Karpas-422 (cell line): ENCODE results near the gene ZFYVE28. TPM values are rescaled to one million over a fixed set of nuclear protein-coding genes. Genes with fewer than 3 reads are reported as not detected.

Experiments
- DNase-seq: peaks from one replicate; pipeline ENCODE4 v3.0.0-alpha.2; 2015
- H2AFZ ChIP-seq: fragments of 200-600 bp; sonication (generic); 2 replicates; pipeline ENCODE4 v1.6.1; 2014; ENCODE audit warnings: antibody characterized with exemption, low read length, mixed read lengths
- H3K27ac ChIP-seq: fragments of 200-600 bp; sonication (generic); 2 replicates; pipeline ENCODE4 v1.5.1; 2014; ENCODE audit warnings: mild to moderate bottlenecking, low read length, moderate library complexity
- H3K27me3 ChIP-seq: fragments of 200-600 bp; sonication (generic); 2 replicates; pipeline ENCODE4 v1.6.1; 2014; ENCODE audit warnings: low read length, mixed read lengths
- H3K36me3 ChIP-seq: fragments of 200-600 bp; sonication (generic); 2 replicates; pipeline ENCODE4 v1.6.1; 2014; ENCODE audit warnings: low read length, mixed read lengths; ENCODE audit not compliant: insufficient read depth
- H3K4me1 ChIP-seq: fragments of 200-600 bp; sonication (generic); 2 replicates; pipeline ENCODE4 v1.6.1; 2014; ENCODE audit warnings: mild to moderate bottlenecking, low read length, mixed read lengths
- H3K4me2 ChIP-seq: fragments of 200-600 bp; sonication (generic); 2 replicates; pipeline ENCODE4 v1.6.1; 2014; ENCODE audit warnings: low read length, low read depth, mild to moderate bottlenecking; ENCODE audit not compliant: poor library complexity, severe bottlenecking
- H3K4me3 ChIP-seq: fragments of 200-600 bp; sonication (generic); 2 replicates; pipeline ENCODE4 v1.5.1; 2014; ENCODE audit warnings: mild to moderate bottlenecking, antibody characterized with exemption, low read length, mixed read lengths
- H3K79me2 ChIP-seq: fragments of 200-600 bp; sonication (generic); 2 replicates; pipeline ENCODE4 v1.6.1; 2014; ENCODE audit warnings: mild to moderate bottlenecking, low read length, mixed read lengths
- H3K9ac ChIP-seq: fragments of 200-600 bp; sonication (generic); 2 replicates; pipeline ENCODE4 v1.6.0; 2014; ENCODE audit warnings: low read length
- H3K9me2 ChIP-seq: fragments of 200-600 bp; sonication (generic), shearing (Covaris generic); replicated peaks from 2 replicates; pipeline ENCODE4 v1.6.0; 2014; ENCODE audit warnings: mild to moderate bottlenecking, low read length, moderate library complexity; ENCODE audit not compliant: insufficient read depth
- H3K9me3 ChIP-seq: fragments of 300-700, 200-600 bp; sonication (generic); 2 replicates; pipeline ENCODE4 v1.6.1; 2014; ENCODE audit warnings: low read length, mixed read lengths
- H4K20me1 ChIP-seq: fragments of 200-600 bp; sonication (generic); 2 replicates; pipeline ENCODE4 v1.6.1; 2014; ENCODE audit warnings: mild to moderate bottlenecking, antibody characterized with exemption, low read length, low read depth; ENCODE audit not compliant: insufficient read depth
- total RNA-seq: library from RNA; depleted of rRNA; stranded (reverse); fragments of >200 nt; shearing (Covaris generic); gene quantifications from 2 replicates; pipeline ENCODE4 v1.2.3, GENCODE V29; 2014; ENCODE audit warnings: low replicate concordance

The ZFYVE28 gene
- total RNA-seq, 1 experiment from 2014 or later, result 2.0 TPM

- no peaks in the 10 kb centered on the region for H3K27me3 ChIP-seq
- no peak overlapping the region for H3K9ac ChIP-seq
- H3K27ac ChIP-seq, result no peak overlapping the region
- no peaks in the 10 kb centered on the region for H3K9me3 ChIP-seq
- DNase-seq, result no peak
- H4K20me1 ChIP-seq, result no peaks in the 10 kb centered on the region
- peaks cover 15% of the 10 kb centered on the region for H3K4me1 ChIP-seq
- H3K4me2 ChIP-seq, result no peak overlapping the region
- H3K79me2 ChIP-seq, result no peaks in the 10 kb centered on the region
- H3K4me3 ChIP-seq, result no peak overlapping the region
- no peaks in the 10 kb centered on the region for H3K9me2 ChIP-seq
- no peak overlapping the region for H2AFZ ChIP-seq
- no peaks in the 10 kb centered on the region for H3K36me3 ChIP-seq
These were observed 100.0 kb downstream of the ZFYVE28 start for GRCh38 chr4:2318476-2318875.

GRCh38 chr4:2313366-2313765 is 105.1 kb downstream of the ZFYVE28 start:
- H3K9ac ChIP-seq, result no peak overlapping the region
- H2AFZ ChIP-seq, result no peak overlapping the region
- peaks cover 10% of the 10 kb centered on the region for H3K4me1 ChIP-seq
- no peak for DNase-seq
- H3K36me3 ChIP-seq, result no peaks in the 10 kb centered on the region
- H3K79me2 ChIP-seq, result no peaks in the 10 kb centered on the region
- no peak overlapping the region for H3K4me2 ChIP-seq
- no peak overlapping the region for H3K4me3 ChIP-seq
- no peaks in the 10 kb centered on the region for H4K20me1 ChIP-seq
- no peaks in the 10 kb centered on the region for H3K27me3 ChIP-seq
- no peaks in the 10 kb centered on the region for H3K9me2 ChIP-seq
- H3K27ac ChIP-seq, result no peak overlapping the region
- H3K9me3 ChIP-seq, result no peaks in the 10 kb centered on the region

- H2AFZ ChIP-seq, result no peak overlapping the region
- no peak overlapping the region for H3K4me2 ChIP-seq
- H4K20me1 ChIP-seq, result no peaks in the 10 kb centered on the region
- peaks cover 10% of the 10 kb centered on the region for H3K4me1 ChIP-seq
- H3K4me3 ChIP-seq, result no peak overlapping the region
- no peaks in the 10 kb centered on the region for H3K9me2 ChIP-seq
- H3K27ac ChIP-seq, result no peak overlapping the region
- no peaks in the 10 kb centered on the region for H3K79me2 ChIP-seq
- H3K36me3 ChIP-seq, result no peaks in the 10 kb centered on the region
- H3K9ac ChIP-seq, result no peak overlapping the region
- DNase-seq, result no peak
- 0 out of 2 replicates have a peak, but pooled peaks cover 3% of the 10 kb centered on the region for H3K27me3 ChIP-seq
- H3K9me3 ChIP-seq, result no peaks in the 10 kb centered on the region; the same call in 1 of the 2 replicates
These were observed 111.6 kb downstream of the ZFYVE28 start for GRCh38 chr4:2306773-2307410.

GRCh38 chr4:2305766-2306501 is 112.5 kb downstream of the ZFYVE28 start:
- H3K27ac ChIP-seq, result no peak overlapping the region
- H3K9me2 ChIP-seq, result no peaks in the 10 kb centered on the region
- H3K4me1 ChIP-seq, result peaks cover 10% of the 10 kb centered on the region
- DNase-seq, result no peak
- H4K20me1 ChIP-seq, result no peaks in the 10 kb centered on the region
- H3K27me3 ChIP-seq, result 0 out of 2 replicates have a peak, but pooled peaks cover 3% of the 10 kb centered on the region
- H3K9me3 ChIP-seq, result no peaks in the 10 kb centered on the region; the same call in 1 of the 2 replicates
- no peaks in the 10 kb centered on the region for H3K79me2 ChIP-seq
- no peak overlapping the region for H3K4me3 ChIP-seq
- H2AFZ ChIP-seq, result no peak overlapping the region
- no peak overlapping the region for H3K9ac ChIP-seq
- no peak overlapping the region for H3K4me2 ChIP-seq
- no peaks in the 10 kb centered on the region for H3K36me3 ChIP-seq

GRCh38 chr4:2304877-2305561 is 113.4 kb downstream of the ZFYVE28 start:
- no peak overlapping the region for H2AFZ ChIP-seq
- no peak overlapping the region for H3K9ac ChIP-seq
- DNase-seq, result no peak
- no peak overlapping the region for H3K4me2 ChIP-seq
- no peaks in the 10 kb centered on the region for H4K20me1 ChIP-seq
- no peaks in the 10 kb centered on the region for H3K9me2 ChIP-seq
- no peak overlapping the region for H3K4me3 ChIP-seq
- no peaks in the 10 kb centered on the region for H3K79me2 ChIP-seq
- no peak overlapping the region for H3K27ac ChIP-seq
- H3K36me3 ChIP-seq, result no peaks in the 10 kb centered on the region
- 0 out of 2 replicates have a peak, but pooled peaks cover 3% of the 10 kb centered on the region for H3K27me3 ChIP-seq
- H3K4me1 ChIP-seq, result peaks cover 10% of the 10 kb centered on the region
- H3K9me3 ChIP-seq, result no peaks in the 10 kb centered on the region; the same call in 1 of the 2 replicates

GRCh38 chr4:2304321-2304876 is 114.0 kb downstream of the ZFYVE28 start:
- Histone ChIP-seq H3K36me3 (no peaks in the 10 kb centered on the region), H3K27me3 (0 out of 2 replicates have a peak, but pooled peaks cover 3% of the 10 kb centered on the region), H3K4me1 (peaks cover 8% of the 10 kb centered on the region), H3K4me2 (no peak overlapping the region), H3K27ac (no peak overlapping the region), H2AFZ (no peak overlapping the region), H3K79me2 (no peaks in the 10 kb centered on the region), H3K9ac (no peak overlapping the region), H4K20me1 (no peaks in the 10 kb centered on the region), H3K9me3 (no peaks in the 10 kb centered on the region; the same call in 1 of the 2 replicates), H3K9me2 (no peaks in the 10 kb centered on the region), H3K4me3 (no peak overlapping the region)
- no peak for DNase-seq

GRCh38 chr4:2303686-2304320 is 114.6 kb downstream of the ZFYVE28 start:
- H4K20me1 ChIP-seq, result no peaks in the 10 kb centered on the region
- H3K9me3 ChIP-seq, result no peaks in the 10 kb centered on the region; the same call in 1 of the 2 replicates

More at GRCh38 chr4:2303686-2304320, 114.6 kb downstream of the ZFYVE28 start:
- Histone ChIP-seq H3K4me3 (no peak overlapping the region), H3K27me3 (0 out of 2 replicates have a peak, but pooled peaks cover 3% of the 10 kb centered on the region), H2AFZ (no peak overlapping the region), H3K4me1 (peaks cover 2% of the 10 kb centered on the region), H3K4me2 (no peak overlapping the region), H3K9me2 (no peaks in the 10 kb centered on the region), H3K79me2 (no peaks in the 10 kb centered on the region), H3K9ac (no peak overlapping the region), H3K27ac (no peak overlapping the region), H3K36me3 (no peaks in the 10 kb centered on the region)
- no peak for DNase-seq
